Panc1 (cell line): Measurements from ENCODE around the gene SMAD3. TPM values are rescaled to one million over a fixed set of nuclear protein-coding genes. Genes with fewer than 3 reads are reported as not detected.

Experiments used
- ATAC-seq: fragments of 200-7000 bp; cut with Tn5 transposase; 2 replicates; pipeline ENCODE4 v1.9.1; 2020; ENCODE audit warnings: mild to moderate bottlenecking, moderate library complexity
- BruUV-seq: library from RNA; stranded (reverse); fragments of 400-500 nt; replicated peaks from 2 replicates; lab custom pipeline; 2021; lab: Mats Ljungman, UMichigan
- CTCF ChIA-PET: fragments of 300-600 bp; sonication (Branson Sonifier 250); formaldehyde crosslinking; loops from one replicate; lab custom pipeline; 2022; ENCODE audit warnings: antibody characterized with exemption; lab: Charles Lee
- POLR2A ChIA-PET: fragments of 300-600 bp; sonication (Branson Sonifier 250); formaldehyde crosslinking; loops from one replicate; lab custom pipeline; 2022; ENCODE audit warnings: antibody characterized with exemption; lab: Charles Lee
- DNase-seq: peaks from one replicate; pipeline ENCODE4 v3.0.0-alpha.2; 2010; ENCODE audit warnings: low read depth, low spot score
- H3K27ac ChIP-seq: 2 replicates; pipeline ENCODE4 v1.5.1; 2011; ENCODE audit warnings: mild to moderate bottlenecking, low read length, inconsistent platforms
- H3K27me3 ChIP-seq: fragments of 200-500 bp; sonication (Bioruptor generic); 2 replicates; pipeline ENCODE4 v1.6.0; 2014; ENCODE audit warnings: low read length, inconsistent platforms; ENCODE audit not compliant: control insufficient read depth, insufficient read depth
- H3K36me3 ChIP-seq: fragments of 200-500 bp; sonication (Bioruptor generic); 2 replicates; pipeline ENCODE4 v1.5.1; 2014; ENCODE audit warnings: inconsistent platforms, mild to moderate bottlenecking, low read length, moderate library complexity; ENCODE audit not compliant: control insufficient read depth, insufficient read depth
- H3K4me1 ChIP-seq: 2 replicates; pipeline ENCODE4 v1.5.1; 2011; ENCODE audit warnings: inconsistent platforms, mild to moderate bottlenecking, low read length, moderate library complexity; ENCODE audit not compliant: control insufficient read depth, insufficient read depth
- H3K4me3 ChIP-seq, 2 experiments: 2 replicates each; pipeline ENCODE4 v1.5.1; 2011 to 2012; ENCODE audit warnings: low read depth in 2 of 2, low read length in 2 of 2, mild to moderate bottlenecking in 2 of 2, inconsistent platforms in 1 of 2, moderate library complexity in 1 of 2
- H3K9me3 ChIP-seq: fragments of 200-500 bp; sonication (Bioruptor generic); 2 replicates; pipeline ENCODE4 v1.5.1; 2014; ENCODE audit warnings: low read depth, mild to moderate bottlenecking, inconsistent platforms, low read length, moderate library complexity; ENCODE audit not compliant: control insufficient read depth, insufficient read depth
- CTCF ChIP-seq: fragments of 450-650 bp; IDR thresholded peaks from 2 replicates; pipeline ENCODE4 v1.5.1; 2017; ENCODE audit warnings: mild to moderate bottlenecking
- POLR2AphosphoS5 ChIP-seq: IDR thresholded peaks from 2 replicates; pipeline ENCODE4 v1.6.1; 2012; ENCODE audit warnings: mild to moderate bottlenecking, low read depth, low read length, moderate library complexity
- REST ChIP-seq, 2 experiments: IDR thresholded peaks; 2 replicates each; pipeline ENCODE4 v1.6.1; 2011 to 2012; ENCODE audit warnings: low read depth in 2 of 2, control low read depth in 1 of 2, low read length in 1 of 2, mild to moderate bottlenecking in 1 of 2, moderate library complexity in 1 of 2; ENCODE audit not compliant: insufficient read depth in 1 of 2
- SIN3A ChIP-seq: IDR thresholded peaks from 2 replicates; pipeline ENCODE4 v1.6.1; 2012; ENCODE audit warnings: low read depth, mild to moderate bottlenecking, low read length, moderate library complexity, borderline replicate concordance; ENCODE audit not compliant: insufficient read depth
- TCF7L2 ChIP-seq: IDR thresholded peaks from 2 replicates; pipeline ENCODE4 v1.6.1; 2011; ENCODE audit warnings: mild to moderate bottlenecking, low read depth, low read length, inconsistent platforms
- in situ Hi-C: cut with HindIII; loops from 2 replicates; pipeline ENCODE4 v1.10.0; 2016; ENCODE audit warnings: low sequenced_read_pairs, low pct_unique_long_range_greater_than_20kb
- intact Hi-C: fragments of 100-400 bp; cut with micrococcal nuclease; formaldehyde crosslinking; loops from one replicate; pipeline ENCODE4 v1.10.0; 2022; ENCODE audit not compliant: unreplicated experiment
- total RNA-seq: library from RNA; stranded (reverse); gene quantifications from one replicate; pipeline ENCODE4 v1.2.1, GENCODE V29; 2021; ENCODE audit not compliant: unreplicated experiment

The SMAD3 gene
- total RNA-seq, 1 experiment from 2014 or later = 394 TPM

GRCh38 chr15:67061811-67062368 is 3.5 kb upstream of the SMAD3 start:
- intact Hi-C loops = no loop called here

GRCh38 chr15:67062369-67062985 is 2.9 kb upstream of the SMAD3 start:
- DNase-seq (no peak), ATAC-seq (no peak)
- ChIA-PET POLR2A (interaction anchor here (1.1 kb wide), 1 partner anchor 13 kb away, joined by 3 read pairs; no protein-coding TSS in a partner anchor), CTCF (interaction anchor here (0.6 kb wide), 1 partner anchor 117 kb away, joined by 9 read pairs; no protein-coding TSS in a partner anchor)
- peaks cover 8% of the 10 kb centered on the region for H3K36me3 ChIP-seq
- no peaks in the 10 kb centered on the region for H3K27me3 ChIP-seq
- in situ Hi-C loops (no loop called here), intact Hi-C loops (no loop called here)
- no TSS peak for BruUV-seq
- H3K4me3 ChIP-seq = no peak overlapping the region
- H3K4me1 ChIP-seq = peaks cover 43% of the 10 kb centered on the region
- H3K27ac ChIP-seq = peak overlapping the region; percentile 100
- H3K9me3 ChIP-seq = no peaks in the 10 kb centered on the region
- no peak for TF ChIP-seq TCF7L2
- no peak for TF ChIP-seq REST (IDR thresholded peaks at IDR 0.05; ENCODE audit: insufficient read depth in 1 of 2, low read depth in 2 of 2, low read length in 1 of 2)
- no peak for TF ChIP-seq CTCF
- TF ChIP-seq SIN3A = no peak

More at GRCh38 chr15:67061811-67062368, 3.5 kb upstream of the SMAD3 start:
- Histone ChIP-seq H3K36me3 (peaks cover 5% of the 10 kb centered on the region; the same call in 1 of the 2 replicates), H3K4me1 (peaks cover 43% of the 10 kb centered on the region), H3K27ac (peak overlapping the region; percentile 100), H3K27me3 (no peaks in the 10 kb centered on the region), H3K9me3 (no peaks in the 10 kb centered on the region), H3K4me3 (no peak overlapping the region)
- ATAC-seq = no peak
- in situ Hi-C loops = no loop called here
- BruUV-seq = no TSS peak
- TF ChIP-seq POLR2AphosphoS5 (no peak), TCF7L2 (no peak), REST (IDR thresholded peaks at IDR 0.05; ENCODE audit: insufficient read depth in 1 of 2, low read depth in 2 of 2, low read length in 1 of 2) (no peak), CTCF (no peak), SIN3A (no peak)
- DNase-seq = no peak
- POLR2A ChIA-PET = interaction anchor here (1.1 kb wide), 1 partner anchor 12 kb away, joined by 3 read pairs; no protein-coding TSS in a partner anchor
- CTCF ChIA-PET = no interaction called here
